Measurements from ENCODE around the gene PITPNM2.

The PITPNM2 gene

DNA sequence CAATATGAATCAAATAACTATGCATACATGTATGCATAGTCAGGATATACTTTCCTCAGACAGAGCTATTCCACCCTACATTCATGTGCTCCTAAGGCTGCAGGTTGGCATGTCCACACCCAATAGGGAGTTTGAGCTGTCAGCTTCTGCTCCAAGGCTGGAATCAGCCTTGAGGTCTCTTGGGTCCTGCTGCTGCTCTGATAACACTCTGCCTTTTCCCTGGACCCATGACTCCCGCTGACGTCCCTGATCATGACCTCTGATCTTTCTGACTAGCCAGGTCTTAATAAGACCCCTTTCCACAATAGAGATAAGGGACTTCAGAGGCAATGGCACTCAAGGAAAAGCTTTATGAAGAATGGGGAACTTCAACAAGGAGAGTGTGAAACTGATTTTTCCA is 5.7 kb downstream of the PITPNM2 start:
- in situ Hi-C loops (cut with MboI; ENCODE audit: low sequenced_read_pairs) = no loop called here

- in situ Hi-C loops (cut with MboI; ENCODE audit: low sequenced_read_pairs) = no loop called here
Observed at GRCh38 chr12:123143736-123144461, 7.0 kb downstream of the PITPNM2 start.

DNA sequence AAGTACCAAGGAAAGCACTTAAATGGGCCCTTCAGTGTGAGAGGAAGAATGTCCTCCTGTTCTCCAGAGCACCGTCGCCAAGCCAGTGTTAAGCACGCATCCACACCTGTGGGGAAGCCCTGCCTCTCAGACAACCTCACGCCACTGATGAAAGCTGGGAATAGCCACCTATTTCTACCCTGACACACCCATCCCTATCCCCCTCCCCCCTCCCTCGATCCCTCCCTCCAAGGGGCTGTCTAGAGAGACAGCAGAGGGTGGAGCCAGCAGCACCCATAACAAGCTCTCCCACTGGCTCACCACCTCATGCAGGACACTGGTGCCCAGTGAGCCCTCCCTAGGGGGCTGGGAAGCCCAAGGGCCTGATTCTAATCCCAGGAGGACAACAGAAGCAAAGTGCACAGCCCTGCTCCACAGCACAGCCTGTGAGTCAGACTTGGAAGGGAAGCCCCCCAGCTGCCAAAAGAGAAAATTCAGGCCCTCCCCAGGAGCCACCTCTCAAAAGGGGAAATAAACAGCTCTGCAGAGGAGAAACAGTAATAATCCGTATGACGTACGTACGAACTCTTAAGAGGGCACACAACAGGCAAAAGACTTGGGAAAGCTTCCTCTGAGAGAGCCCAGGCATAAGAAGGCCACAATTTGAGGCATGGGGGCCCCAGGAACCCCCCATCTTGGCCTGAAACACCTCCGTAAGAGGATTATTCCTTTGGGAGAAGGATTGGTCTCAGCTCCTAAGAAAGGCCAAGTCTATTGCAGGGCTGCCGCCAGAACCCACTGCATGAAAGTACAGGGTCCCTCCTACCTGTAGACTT is 7.8 kb downstream of the PITPNM2 start:
- in situ Hi-C loops (cut with MboI; ENCODE audit: low sequenced_read_pairs) = no loop called here

DNA sequence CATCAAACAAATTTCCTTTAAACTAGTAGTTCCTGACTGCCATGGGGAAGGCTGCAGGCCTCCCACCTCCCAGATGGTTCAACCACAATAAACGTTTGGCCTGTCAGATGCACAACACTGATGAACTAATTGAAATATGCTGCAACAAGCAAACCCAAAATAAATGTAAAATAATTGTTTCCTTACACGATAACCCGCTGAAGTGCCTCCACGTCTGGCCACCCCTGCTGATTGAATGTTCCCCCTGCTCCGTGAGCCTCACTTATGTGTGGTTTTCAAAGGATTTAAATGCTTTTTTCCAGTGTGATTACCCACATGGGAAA is 8.4 kb downstream of the PITPNM2 start:
- in situ Hi-C loops (cut with MboI; ENCODE audit: low sequenced_read_pairs) = no loop called here

DNA sequence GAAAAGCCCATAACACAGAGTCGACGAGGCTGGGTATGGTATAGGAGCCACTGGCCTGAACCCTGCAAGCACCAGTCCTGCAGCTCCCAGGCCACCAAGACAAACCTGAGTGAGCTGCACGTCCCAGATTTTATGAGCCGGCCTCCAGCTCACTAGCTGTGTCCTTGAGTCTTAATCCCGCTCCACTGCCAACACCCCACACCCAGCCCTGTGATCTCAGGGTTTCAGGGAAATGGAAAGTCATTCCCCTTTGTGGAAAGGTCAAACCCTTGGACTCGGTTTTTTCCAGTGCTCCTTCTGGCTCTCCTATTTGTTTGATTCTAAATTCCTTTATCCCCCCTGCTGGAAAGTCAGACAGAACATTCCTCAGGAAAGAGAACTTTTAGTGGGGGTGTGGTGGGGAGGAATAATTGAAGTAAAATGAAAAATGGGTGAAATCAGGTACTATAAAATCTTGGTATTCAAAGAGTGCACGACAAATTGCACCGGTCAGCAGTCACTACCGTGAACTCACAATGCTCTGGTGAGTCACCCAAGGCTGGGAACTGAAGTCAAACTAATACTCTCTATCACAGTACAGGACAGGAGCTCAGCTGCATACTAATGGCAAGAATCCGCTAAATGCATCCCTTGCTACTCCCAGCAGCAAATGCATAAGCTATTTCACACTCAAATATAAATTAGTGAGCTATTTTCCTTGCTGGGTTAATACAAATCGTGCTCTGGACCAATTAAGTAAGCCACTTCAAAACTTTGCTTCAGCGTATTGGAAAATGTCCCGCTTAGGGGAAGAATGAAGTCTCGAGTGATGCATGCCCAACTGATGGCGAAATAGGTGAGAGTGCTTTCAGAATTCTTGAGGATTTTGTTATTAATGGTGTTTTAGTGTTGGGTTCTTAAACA is 9.0 kb downstream of the PITPNM2 start:
- in situ Hi-C loops (cut with MboI; ENCODE audit: low sequenced_read_pairs) = no loop called here

- in situ Hi-C loops (cut with MboI; ENCODE audit: low sequenced_read_pairs) = no loop called here
Observed at GRCh38 chr12:123140676-123141614, 9.9 kb downstream of the PITPNM2 start.

DNA sequence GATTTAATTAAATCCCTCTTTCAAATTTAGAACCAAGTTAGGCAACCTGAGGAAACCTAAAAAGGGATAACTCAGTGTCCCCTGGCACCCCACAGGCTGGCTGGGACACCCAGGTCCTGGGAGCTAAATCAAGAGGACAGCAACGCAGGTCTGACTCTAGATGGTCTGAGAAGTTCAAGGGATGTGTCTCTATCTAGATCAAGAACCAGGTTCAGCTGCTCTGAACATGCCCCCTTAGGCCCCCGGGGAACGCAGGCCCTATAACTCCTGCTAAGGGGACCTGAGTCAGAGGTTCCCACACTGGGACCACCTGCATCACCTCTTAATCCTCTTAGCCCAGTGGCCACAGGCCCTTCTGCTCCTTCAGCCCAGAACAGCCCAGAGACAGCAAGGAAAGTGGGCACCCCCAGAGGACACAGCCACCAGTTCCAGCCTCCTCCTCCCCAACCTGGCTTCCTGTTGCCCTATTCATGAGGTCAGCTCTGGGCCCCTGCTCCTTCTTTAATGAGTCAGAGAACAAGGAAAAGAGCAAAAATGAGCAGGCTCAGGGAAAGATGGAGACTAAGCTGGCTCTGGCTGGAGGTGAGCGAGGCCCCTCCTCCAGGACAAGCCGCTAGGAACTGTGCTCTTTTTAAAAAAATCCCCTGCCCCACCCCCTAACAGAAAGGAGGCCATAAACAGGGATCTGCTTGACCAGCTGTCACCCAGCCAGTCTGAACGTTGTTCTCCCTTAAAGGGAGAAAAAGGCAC is 10.8 kb downstream of the PITPNM2 start:
- in situ Hi-C loops (cut with MboI; ENCODE audit: low sequenced_read_pairs) = no loop called here

DNA sequence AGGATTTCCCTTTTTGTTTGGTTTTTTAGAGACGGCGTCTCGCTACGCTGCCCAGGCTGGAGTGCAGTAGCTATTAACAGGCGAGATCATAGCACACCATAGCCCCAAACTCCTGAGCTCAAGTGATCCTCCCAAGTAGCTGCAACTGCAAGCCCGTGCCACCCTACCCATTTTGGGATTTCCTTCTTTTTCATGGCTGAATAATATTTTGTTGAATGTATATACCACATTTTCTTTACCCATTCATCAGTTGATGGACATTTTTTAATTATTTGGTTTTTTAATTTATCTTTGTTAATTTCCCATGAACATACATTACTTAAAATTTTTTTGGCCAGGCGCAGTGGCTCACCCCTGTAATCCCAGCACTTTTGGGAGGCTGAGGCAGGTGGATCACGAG is 15.2 kb downstream of the PITPNM2 start:
- in situ Hi-C loops (cut with MboI; ENCODE audit: low sequenced_read_pairs) = no loop called here

GRCh38 chr12:123134826-123135225 is 16.1 kb downstream of the PITPNM2 start:
- in situ Hi-C loops (cut with MboI; ENCODE audit: low sequenced_read_pairs) = no loop called here

- in situ Hi-C loops (cut with MboI; ENCODE audit: low sequenced_read_pairs) = no loop called here
Observed at GRCh38 chr12:123134271-123134671, 16.6 kb downstream of the PITPNM2 start.

DNA sequence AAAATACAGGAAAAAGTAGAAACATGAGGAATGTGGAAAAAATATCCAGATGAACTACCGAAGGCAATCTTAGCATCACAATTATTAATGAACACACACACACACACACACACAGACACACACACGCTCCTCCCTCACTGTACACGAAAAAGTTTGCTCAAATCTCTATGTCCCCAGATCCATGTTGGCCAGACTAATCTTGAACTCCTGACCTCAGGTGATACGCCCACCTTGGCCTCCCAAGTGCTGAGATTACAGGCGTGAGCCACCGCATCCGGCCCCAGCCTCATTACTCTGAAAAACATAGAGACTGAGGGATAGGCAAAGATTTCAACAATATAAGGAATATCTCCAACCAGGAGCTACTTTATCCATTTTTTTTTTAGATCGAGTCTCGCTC is 17.2 kb downstream of the PITPNM2 start:
- in situ Hi-C loops (cut with MboI; ENCODE audit: low sequenced_read_pairs) = no loop called here

DNA sequence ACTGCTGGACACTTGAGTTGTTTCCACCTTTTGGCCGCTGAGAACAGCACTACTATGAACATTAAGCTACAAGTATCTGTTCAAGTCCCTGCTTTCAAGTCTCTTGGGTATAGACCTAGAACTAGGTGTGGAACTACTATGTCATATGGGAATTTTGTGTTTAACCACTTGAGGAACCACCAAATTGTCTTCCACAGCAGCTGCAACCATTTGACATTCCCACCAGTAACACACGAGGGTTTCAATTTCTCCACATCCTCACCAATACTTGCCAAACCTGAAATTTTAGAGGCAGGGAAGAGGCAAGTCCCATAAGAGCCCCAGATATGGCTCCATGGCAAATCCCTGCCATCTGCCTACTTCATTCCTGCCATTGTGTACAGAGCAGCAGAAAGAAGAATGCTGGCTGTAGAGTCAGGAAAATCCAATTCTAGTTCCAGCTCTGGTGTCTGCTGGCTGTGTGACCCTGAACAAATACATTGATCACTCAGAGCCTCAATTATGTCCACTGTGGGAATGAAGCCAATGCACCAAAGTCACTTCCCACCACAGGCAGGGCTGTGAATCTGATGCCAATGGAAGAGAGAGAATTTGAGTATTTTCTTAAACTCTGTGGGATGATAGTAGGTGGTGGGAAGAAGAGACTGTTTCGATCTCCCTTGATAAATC is 17.8 kb downstream of the PITPNM2 start:
- in situ Hi-C loops (cut with MboI; ENCODE audit: low sequenced_read_pairs) = no loop called here

DNA sequence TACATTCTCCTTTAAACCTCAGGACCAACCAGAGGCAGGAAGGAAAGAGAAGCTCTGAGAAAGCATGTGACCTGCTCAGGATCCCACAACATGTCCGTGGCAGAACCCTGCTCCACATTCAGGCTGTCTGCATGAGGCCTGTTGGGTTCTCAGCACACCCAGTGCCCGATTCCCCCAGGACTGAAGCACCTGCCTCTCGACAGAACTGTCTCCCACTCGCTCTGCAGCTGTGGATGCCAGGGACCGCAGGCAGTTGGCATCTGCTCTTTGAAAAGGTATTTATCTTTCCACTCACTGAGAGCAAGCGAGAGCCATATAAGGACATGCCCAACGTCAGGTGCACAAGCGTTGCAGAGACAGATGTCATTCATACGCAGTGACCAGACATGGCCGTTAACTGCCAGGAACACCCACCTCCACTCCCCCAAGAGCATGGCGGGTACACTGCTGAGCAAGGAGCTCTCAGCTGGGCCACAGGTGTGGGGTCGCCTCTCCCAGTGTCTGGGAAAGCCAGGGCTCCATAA is 18.9 kb downstream of the PITPNM2 start:
- in situ Hi-C loops (cut with MboI; ENCODE audit: low sequenced_read_pairs) = no loop called here

GRCh38 chr12:123131291-123131832 is 19.5 kb downstream of the PITPNM2 start:
- in situ Hi-C loops (cut with MboI; ENCODE audit: low sequenced_read_pairs) = no loop called here

DNA sequence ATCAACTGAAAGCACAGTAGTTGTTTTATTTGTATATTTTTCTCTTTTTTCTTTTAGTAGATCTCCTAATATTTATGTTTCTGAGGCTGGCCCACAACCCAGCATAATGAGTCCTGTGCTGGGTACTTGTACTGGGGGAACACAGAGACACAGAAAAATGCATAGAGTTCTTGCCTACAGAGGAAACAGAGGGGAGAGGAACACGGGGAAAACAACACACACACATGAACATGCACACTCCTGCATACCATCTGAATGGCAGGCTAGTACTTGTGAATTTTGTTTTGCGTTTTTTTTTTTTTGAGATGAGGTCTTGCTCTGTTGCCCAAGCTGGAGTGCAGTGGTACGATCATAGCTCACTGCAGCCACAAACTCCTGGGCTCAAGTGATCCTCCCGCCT is 21.3 kb downstream of the PITPNM2 start:
- in situ Hi-C loops (cut with MboI; ENCODE audit: low sequenced_read_pairs) = no loop called here

GRCh38 chr12:123127182-123127495 is 23.8 kb downstream of the PITPNM2 start:
- in situ Hi-C loops (cut with MboI; ENCODE audit: low sequenced_read_pairs) = no loop called here

DNA sequence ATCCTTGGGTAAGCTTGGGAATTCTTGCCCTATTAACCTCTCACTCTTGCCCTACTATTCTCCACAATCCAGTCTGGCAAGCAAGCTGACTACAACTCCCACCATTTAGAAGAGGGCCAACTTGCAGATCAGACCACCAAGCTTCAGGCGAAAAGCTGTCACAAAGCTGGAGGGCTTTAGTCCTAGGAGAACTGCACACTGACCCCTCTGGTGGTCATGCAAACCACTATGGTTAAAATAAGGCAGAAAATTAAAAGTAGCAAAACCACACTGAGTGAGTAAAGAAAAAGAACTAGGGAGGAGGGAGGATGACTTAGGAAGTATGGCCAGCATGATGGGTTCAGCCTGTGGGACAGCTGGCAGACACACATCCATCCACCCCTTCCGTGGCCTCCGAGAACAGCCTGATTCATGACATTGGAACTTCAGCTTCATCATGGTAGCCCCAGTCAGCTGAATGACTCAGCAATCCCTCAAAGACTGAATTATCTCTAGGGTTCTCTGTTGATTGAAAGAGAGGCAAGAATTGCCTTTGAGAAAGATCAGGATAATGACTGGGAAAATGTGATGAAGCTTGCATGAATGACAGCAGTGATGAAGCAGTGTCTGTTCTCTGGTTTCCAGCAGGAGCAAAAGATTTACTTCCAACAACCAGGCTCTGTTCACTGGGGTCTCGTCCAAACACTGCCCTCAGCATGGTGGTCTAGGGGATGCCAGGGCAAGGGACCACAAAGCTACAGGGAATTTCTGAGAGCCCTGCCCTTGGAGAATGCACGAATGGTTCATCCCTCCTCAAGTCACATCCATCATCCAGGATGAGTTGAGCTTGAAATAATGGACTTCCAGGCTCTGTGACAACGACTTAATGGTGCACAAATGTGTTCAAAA is 24.4 kb downstream of the PITPNM2 start:
- in situ Hi-C loops (cut with MboI; ENCODE audit: low sequenced_read_pairs) = no loop called here

DNA sequence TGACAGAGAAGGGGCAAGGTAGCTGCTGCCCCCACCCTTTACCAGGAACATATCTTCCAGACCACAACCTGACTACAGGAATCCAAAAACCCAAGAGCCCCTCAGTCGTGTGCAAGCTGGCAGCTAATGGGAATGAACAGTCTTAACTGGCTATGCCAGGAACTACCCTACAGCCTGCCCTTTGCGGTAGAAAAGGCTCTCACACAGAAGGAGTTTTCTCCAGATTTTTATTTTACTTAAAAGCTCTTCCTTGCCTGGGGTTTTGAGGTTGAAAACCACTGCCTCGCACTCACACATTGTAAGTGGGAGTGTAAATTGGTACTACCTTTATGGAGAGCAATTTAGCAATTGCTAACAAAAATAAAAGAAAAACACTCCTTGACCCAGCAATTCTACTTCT is 28.3 kb downstream of the PITPNM2 start:
- in situ Hi-C loops (cut with MboI; ENCODE audit: low sequenced_read_pairs) = no loop called here

Measured in HL-60/S4 treated with phorbol 12-myristate 13-acetate at 8.2 ng/mL for 4 days and 3 days (cell line).